Measurements from ENCODE around the gene HP.

The HP gene

DNA sequence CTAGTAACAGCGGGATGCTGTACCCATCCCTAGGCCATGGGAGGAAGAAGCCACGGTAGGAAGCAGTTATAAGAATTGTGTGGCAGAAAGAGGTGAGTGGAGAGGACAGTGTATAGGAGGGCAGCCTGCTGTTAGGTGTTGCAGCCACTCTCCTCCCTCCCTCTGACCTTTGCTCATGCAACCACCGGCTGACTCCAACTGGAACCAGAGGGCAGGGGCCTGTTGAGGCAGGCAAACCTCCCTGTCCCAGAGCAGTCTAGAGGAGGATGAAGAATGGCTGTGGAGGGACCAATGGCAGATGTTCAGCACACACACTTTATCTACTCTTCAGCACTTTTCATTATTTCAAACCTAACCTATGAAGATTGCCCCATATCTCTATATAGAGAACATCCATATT lies 36.9 kb downstream of the HP start:
- peaks cover 43% of the 10 kb centered on the region for H3K36me3 ChIP-seq (ENCODE audit: control insufficient read depth, insufficient read depth, low read length)
- no peak overlapping the region for H3K9ac ChIP-seq (ENCODE audit: low read length)
- no peak overlapping the region for H3K4me3 ChIP-seq (ENCODE audit: low read depth, low read length)
- H3K27ac ChIP-seq (ENCODE audit: low read depth, low read length): no peak overlapping the region
- no peaks in the 10 kb centered on the region for H3K27me3 ChIP-seq (ENCODE audit: control insufficient read depth, insufficient read depth, low read length)
- H3K4me1 ChIP-seq (ENCODE audit: control insufficient read depth, insufficient read depth, low read length): peaks cover 11% of the 10 kb centered on the region
- no peaks in the 10 kb centered on the region for H3K9me3 ChIP-seq (ENCODE audit: control insufficient read depth, insufficient read depth, low read depth, low read length)

DNA sequence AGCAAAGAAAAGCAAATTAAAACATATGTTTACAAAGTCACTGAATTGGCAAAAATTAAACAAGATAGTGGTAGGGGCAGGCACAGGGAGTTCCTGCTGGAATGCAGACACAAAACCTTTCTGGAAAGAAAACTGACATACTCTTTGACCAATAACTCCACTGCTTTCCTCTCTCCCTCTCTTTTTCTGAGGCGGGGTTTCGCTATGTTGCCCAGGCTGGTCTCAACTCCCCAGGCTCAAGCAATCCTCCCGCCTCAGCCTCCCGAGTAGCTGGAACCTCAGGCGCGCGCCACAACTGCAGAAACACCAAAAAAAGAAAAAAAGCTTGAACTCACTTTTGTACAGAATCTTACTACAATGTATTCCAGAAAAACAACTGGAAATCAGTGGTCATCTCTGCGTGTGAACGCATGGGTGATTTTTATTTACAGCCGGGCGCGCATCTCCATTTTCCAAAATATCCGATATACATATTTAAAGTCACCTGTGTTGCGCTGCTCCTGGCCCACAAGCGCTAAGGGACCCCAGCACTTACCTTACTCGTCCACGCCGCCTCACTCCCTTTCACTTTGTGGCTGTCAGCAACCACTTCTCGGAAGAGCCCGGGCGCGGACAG lies 38.6 kb downstream of the HP start:
- Histone ChIP-seq H3K9me3 (ENCODE audit: control insufficient read depth, insufficient read depth, low read depth, low read length) (no peaks in the 10 kb centered on the region), H3K4me3 (ENCODE audit: low read depth, low read length) (peak overlapping the region; percentile 98), H3K27me3 (ENCODE audit: control insufficient read depth, insufficient read depth, low read length) (no peaks in the 10 kb centered on the region), H3K27ac (ENCODE audit: low read depth, low read length) (no peak overlapping the region), H3K36me3 (ENCODE audit: control insufficient read depth, insufficient read depth, low read length) (peaks cover 44% of the 10 kb centered on the region), H3K4me1 (ENCODE audit: control insufficient read depth, insufficient read depth, low read length) (peaks cover 11% of the 10 kb centered on the region), H3K9ac (ENCODE audit: low read length) (peak overlapping the region; percentile 39)

DNA sequence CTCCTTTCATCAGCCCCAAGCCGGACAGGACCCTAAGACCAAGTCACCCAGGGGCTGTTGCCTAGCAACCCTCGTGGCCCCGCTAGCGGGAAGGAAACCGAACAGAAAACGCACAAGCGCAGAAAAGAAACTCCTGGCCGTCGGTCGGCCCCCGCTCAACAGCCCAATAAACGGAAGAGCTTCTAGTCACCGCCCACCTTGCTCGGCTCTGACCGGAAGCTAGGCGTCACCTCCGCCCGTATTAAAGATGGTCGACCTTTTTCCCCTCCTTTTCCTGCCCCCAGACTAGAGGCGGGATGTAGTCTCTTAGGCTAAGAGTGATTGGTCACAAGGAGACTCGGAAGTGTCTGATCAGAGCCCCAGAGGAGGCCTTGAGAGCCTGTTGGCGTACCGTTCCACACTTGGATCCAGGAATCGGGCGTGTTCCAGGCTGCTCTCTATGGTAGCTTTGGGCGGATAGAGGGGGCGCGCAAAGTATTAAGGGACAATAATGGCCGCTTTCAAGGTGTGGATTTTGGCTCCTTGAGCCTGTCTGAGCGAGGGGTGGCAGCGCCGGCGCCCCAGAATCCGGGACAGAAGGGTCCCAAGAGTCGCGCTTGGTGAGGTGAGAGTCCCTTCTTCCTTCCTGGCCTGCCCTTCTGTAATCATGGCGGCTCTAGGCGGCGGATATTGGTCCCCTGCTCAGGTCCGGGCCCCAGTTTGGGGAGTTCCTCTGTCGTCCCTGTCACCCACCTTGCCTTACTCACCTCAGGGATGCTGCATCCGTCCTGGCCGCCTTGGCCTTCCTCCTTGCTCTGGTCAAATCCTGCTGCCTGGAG lies 39.4 kb downstream of the HP start, which contains the start of the genes DHX38 and TXNL4B:
Gene DHX38 (plus strand): TSS at position 400 of the 818 bp plus-strand sequence. CDS start 2,311 bp downstream, outside the sequence.
Gene TXNL4B (minus strand): TSS at position 173 of the 818 bp plus-strand sequence. CDS start 2,871 bp downstream, outside the sequence.
- Histone ChIP-seq H3K27me3 (ENCODE audit: control insufficient read depth, insufficient read depth, low read length) (no peaks in the 10 kb centered on the region), H3K9me3 (ENCODE audit: control insufficient read depth, insufficient read depth, low read depth, low read length) (no peaks in the 10 kb centered on the region), H3K36me3 (ENCODE audit: control insufficient read depth, insufficient read depth, low read length) (peaks cover 43% of the 10 kb centered on the region), H3K4me3 (ENCODE audit: low read depth, low read length) (peak within 1 kb of the TSS; percentile 98), H3K9ac (ENCODE audit: low read length) (peak within 1 kb of the TSS; percentile 88), H3K27ac (ENCODE audit: low read depth, low read length) (peak within 1 kb of the TSS; percentile 73), H3K4me1 (ENCODE audit: control insufficient read depth, insufficient read depth, low read length) (peaks cover 11% of the 10 kb centered on the region)

DNA sequence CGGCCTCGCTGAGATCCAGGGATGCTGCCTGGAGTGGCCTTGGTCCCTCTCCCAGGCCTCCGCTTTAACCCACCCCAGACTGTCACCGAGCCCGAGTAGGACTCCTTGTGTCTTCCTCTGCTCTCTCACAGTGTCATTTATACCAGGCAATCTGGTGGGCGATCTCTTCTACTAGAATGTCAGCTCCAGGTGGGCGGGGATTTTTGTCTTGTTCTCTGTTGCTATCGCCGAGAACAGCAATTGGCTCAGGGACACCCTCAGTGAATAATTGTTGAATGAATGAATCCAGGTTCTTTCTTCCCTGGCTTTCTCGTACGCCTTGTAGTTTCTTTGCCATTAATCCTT lies 39.9 kb downstream of the HP start:
- Histone ChIP-seq H3K4me1 (ENCODE audit: control insufficient read depth, insufficient read depth, low read length) (peaks cover 11% of the 10 kb centered on the region), H3K27me3 (ENCODE audit: control insufficient read depth, insufficient read depth, low read length) (no peaks in the 10 kb centered on the region), H3K27ac (ENCODE audit: low read depth, low read length) (peak overlapping the region; percentile 73; the same call in 1 of the 2 replicates), H3K9me3 (ENCODE audit: control insufficient read depth, insufficient read depth, low read depth, low read length) (no peaks in the 10 kb centered on the region), H3K4me3 (ENCODE audit: low read depth, low read length) (peak overlapping the region; percentile 98), H3K9ac (ENCODE audit: low read length) (peak overlapping the region; percentile 88), H3K36me3 (ENCODE audit: control insufficient read depth, insufficient read depth, low read length) (peaks cover 43% of the 10 kb centered on the region)

DNA sequence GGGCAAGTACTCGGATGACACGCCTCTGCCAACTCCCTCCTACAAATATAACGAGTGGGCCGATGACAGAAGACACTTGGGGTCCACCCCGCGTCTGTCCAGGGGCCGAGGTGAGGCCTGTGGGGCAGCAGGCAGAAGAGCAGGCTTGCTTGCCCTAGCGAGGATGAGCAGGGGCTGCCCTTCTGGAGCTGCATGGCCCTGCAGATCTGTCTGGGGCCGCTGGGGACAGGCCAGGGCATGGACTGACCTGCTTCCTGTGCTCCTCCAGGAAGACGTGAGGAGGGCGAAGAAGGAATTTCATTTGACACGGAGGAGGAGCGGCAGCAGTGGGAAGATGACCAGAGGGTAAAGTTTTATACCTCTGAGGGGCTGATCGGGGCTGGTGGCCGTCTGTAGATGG lies 44.6 kb downstream of the HP start:
- Histone ChIP-seq H3K36me3 (ENCODE audit: control insufficient read depth, insufficient read depth, low read length) (peaks cover 78% of the 10 kb centered on the region), H3K9ac (ENCODE audit: low read length) (no peak overlapping the region), H3K27me3 (ENCODE audit: control insufficient read depth, insufficient read depth, low read length) (no peaks in the 10 kb centered on the region), H3K4me3 (ENCODE audit: low read depth, low read length) (no peak overlapping the region), H3K27ac (ENCODE audit: low read depth, low read length) (no peak overlapping the region), H3K9me3 (ENCODE audit: control insufficient read depth, insufficient read depth, low read depth, low read length) (no peaks in the 10 kb centered on the region), H3K4me1 (ENCODE audit: control insufficient read depth, insufficient read depth, low read length) (peaks cover 7% of the 10 kb centered on the region)

DNA sequence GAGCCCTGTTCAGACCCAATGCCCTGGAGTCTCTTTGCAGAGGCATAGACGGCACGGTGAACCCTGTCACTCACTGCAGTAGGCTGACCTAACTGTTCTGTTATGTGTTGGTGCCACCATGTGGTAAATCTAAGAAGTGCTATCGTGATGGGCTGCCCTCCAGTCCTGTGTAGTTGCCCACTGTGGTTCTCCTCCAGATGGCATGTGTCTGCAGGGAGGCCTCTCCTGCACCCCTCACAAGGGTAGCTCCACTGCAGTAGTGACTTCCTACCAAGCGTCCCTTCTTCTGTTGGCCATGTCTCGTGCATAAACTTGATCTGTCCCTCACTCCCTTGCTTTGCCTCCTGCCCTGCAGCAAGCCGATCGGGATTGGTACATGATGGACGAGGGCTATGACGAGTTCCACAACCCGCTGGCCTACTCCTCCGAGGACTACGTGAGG lies 45.1 kb downstream of the HP start:
- Histone ChIP-seq H3K36me3 (ENCODE audit: control insufficient read depth, insufficient read depth, low read length) (peaks cover 82% of the 10 kb centered on the region), H3K4me3 (ENCODE audit: low read depth, low read length) (no peak overlapping the region), H3K9ac (ENCODE audit: low read length) (no peak overlapping the region), H3K9me3 (ENCODE audit: control insufficient read depth, insufficient read depth, low read depth, low read length) (no peaks in the 10 kb centered on the region), H3K27me3 (ENCODE audit: control insufficient read depth, insufficient read depth, low read length) (no peaks in the 10 kb centered on the region), H3K4me1 (ENCODE audit: control insufficient read depth, insufficient read depth, low read length) (peaks cover 6% of the 10 kb centered on the region), H3K27ac (ENCODE audit: low read depth, low read length) (no peak overlapping the region)

DNA sequence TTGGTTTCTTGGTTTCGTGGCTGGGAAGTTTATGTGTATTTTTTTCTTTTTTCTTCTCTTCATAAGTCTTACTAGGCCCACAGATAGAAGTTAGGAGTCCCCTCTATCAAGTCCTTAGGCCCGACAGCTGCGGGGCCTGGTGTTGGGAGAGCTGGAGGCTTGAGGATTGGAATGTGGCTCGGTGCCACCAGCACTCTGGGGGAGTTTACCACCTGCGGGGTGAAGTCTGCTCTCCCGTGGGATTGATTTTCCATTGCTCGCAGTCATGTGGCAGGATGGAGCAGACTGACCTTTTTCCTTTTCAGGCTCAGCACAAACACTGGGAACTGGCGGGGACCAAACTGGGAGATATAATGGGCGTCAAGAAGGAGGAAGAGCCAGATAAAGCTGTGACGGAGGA lies 46.9 kb downstream of the HP start:
- no peaks in the 10 kb centered on the region for H3K4me1 ChIP-seq (ENCODE audit: control insufficient read depth, insufficient read depth, low read length)
- H3K9me3 ChIP-seq (ENCODE audit: control insufficient read depth, insufficient read depth, low read depth, low read length): no peaks in the 10 kb centered on the region
- H3K4me3 ChIP-seq (ENCODE audit: low read depth, low read length): no peak overlapping the region
- no peak overlapping the region for H3K27ac ChIP-seq (ENCODE audit: low read depth, low read length)
- H3K27me3 ChIP-seq (ENCODE audit: control insufficient read depth, insufficient read depth, low read length): no peaks in the 10 kb centered on the region
- H3K36me3 ChIP-seq (ENCODE audit: control insufficient read depth, insufficient read depth, low read length): peaks cover 97% of the 10 kb centered on the region
- H3K9ac ChIP-seq (ENCODE audit: low read length): no peak overlapping the region

DNA sequence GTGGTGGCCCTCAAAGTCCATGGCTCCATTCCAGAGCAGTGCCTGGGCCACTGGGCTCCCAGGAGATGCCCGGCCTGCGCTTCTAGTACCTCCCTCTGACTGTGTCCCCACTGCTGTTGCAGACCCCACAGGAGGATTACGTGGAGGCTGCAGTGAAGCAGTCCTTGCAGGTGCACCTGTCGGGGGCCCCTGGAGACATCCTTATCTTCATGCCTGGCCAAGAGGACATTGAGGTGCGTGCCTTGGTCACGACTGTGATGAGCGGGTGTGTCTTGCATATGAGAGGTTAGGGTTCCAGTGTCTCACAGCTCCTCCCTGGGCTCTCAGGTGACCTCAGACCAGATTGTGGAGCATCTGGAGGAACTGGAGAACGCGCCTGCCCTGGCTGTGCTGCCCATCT lies 50.6 kb downstream of the HP start:
- no peak overlapping the region for H3K9ac ChIP-seq (ENCODE audit: low read length)
- H3K27me3 ChIP-seq (ENCODE audit: control insufficient read depth, insufficient read depth, low read length): no peaks in the 10 kb centered on the region
- peaks cover 97% of the 10 kb centered on the region for H3K36me3 ChIP-seq (ENCODE audit: control insufficient read depth, insufficient read depth, low read length)
- H3K9me3 ChIP-seq (ENCODE audit: control insufficient read depth, insufficient read depth, low read depth, low read length): no peaks in the 10 kb centered on the region
- no peaks in the 10 kb centered on the region for H3K4me1 ChIP-seq (ENCODE audit: control insufficient read depth, insufficient read depth, low read length)
- no peak overlapping the region for H3K4me3 ChIP-seq (ENCODE audit: low read depth, low read length)
- H3K27ac ChIP-seq (ENCODE audit: low read depth, low read length): no peak overlapping the region

DNA sequence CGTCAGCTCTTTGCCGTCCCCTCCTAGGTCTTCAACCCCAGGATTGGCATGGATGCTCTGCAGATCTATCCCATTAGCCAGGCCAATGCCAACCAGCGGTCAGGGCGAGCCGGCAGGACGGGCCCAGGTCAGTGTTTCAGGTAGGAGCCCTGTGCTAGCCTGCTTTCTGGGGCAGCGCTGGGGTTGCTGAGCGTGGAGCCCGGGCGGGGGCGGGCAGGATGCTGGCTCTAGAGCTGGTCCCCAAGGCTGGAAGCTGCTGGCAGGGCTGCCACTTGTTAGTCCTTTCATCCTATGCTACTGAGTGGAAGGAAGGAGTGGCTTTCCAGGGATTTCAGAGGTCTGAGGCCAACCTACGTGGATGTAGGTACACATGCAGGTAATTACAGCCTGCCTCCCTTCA lies 51.7 kb downstream of the HP start:
- Histone ChIP-seq H3K27ac (ENCODE audit: low read depth, low read length) (no peak overlapping the region), H3K27me3 (ENCODE audit: control insufficient read depth, insufficient read depth, low read length) (no peaks in the 10 kb centered on the region), H3K9me3 (ENCODE audit: control insufficient read depth, insufficient read depth, low read depth, low read length) (no peaks in the 10 kb centered on the region), H3K4me3 (ENCODE audit: low read depth, low read length) (no peak overlapping the region), H3K4me1 (ENCODE audit: control insufficient read depth, insufficient read depth, low read length) (no peaks in the 10 kb centered on the region), H3K36me3 (ENCODE audit: control insufficient read depth, insufficient read depth, low read length) (peaks cover 97% of the 10 kb centered on the region), H3K9ac (ENCODE audit: low read length) (no peak overlapping the region)

DNA sequence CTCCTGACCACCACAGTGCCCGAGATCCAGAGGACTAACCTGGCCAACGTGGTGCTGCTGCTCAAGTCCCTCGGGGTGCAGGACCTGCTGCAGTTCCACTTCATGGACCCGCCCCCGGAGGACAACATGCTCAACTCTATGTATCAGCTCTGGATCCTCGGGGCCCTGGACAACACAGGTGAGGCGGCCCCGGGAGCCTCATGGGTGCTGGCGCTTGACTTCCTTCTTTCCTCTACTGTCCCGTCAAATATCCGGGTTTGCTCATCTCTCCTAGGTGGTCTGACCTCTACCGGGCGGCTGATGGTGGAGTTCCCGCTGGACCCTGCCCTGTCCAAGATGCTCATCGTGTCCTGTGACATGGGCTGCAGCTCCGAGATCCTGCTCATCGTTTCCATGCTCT lies 53.1 kb downstream of the HP start:
- no peaks in the 10 kb centered on the region; the same call in 1 of the 2 replicates for H3K4me1 ChIP-seq (ENCODE audit: control insufficient read depth, insufficient read depth, low read length)
- no peaks in the 10 kb centered on the region for H3K27me3 ChIP-seq (ENCODE audit: control insufficient read depth, insufficient read depth, low read length)
- H3K4me3 ChIP-seq (ENCODE audit: low read depth, low read length): no peak overlapping the region
- H3K9me3 ChIP-seq (ENCODE audit: control insufficient read depth, insufficient read depth, low read depth, low read length): no peaks in the 10 kb centered on the region
- no peak overlapping the region for H3K27ac ChIP-seq (ENCODE audit: low read depth, low read length)
- peaks cover 97% of the 10 kb centered on the region for H3K36me3 ChIP-seq (ENCODE audit: control insufficient read depth, insufficient read depth, low read length)
- H3K9ac ChIP-seq (ENCODE audit: low read length): no peak overlapping the region

DNA sequence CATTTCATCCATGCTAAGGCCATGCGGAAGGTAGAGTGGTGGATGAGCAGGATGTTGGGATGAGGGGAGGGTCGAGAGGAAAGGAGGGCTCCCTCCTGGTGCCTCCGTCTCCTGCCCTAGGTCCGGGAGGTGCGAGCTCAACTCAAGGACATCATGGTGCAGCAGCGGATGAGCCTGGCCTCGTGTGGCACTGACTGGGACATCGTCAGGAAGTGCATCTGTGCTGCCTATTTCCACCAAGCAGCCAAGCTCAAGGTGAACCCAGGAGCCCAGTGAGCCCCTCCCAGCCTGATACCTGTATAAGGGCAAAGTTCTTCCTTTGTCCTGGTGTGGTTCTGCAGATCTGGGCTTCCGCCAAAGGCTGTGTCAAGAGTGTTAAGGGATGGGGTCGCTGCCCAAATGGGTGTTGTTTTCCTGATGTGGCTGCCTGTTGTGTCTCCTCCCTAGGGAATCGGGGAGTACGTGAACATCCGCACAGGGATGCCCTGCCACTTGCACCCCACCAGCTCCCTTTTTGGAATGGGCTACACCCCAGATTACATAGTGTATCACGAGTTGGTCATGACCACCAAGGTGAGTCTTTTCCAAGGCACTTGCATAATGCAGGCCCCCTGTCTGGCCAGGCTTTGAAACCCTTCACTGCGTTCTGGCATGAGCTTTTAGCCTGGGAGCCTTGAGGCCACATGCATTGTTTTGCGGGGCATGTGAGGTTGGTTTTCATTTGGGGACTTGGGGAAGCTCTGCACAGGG lies 54.2 kb downstream of the HP start:
- no peaks in the 10 kb centered on the region for H3K9me3 ChIP-seq (ENCODE audit: control insufficient read depth, insufficient read depth, low read depth, low read length)
- H3K36me3 ChIP-seq (ENCODE audit: control insufficient read depth, insufficient read depth, low read length): peaks cover 93% of the 10 kb centered on the region
- H3K27ac ChIP-seq (ENCODE audit: low read depth, low read length): no peak overlapping the region
- no peaks in the 10 kb centered on the region for H3K27me3 ChIP-seq (ENCODE audit: control insufficient read depth, insufficient read depth, low read length)
- no peaks in the 10 kb centered on the region; the same call in 1 of the 2 replicates for H3K4me1 ChIP-seq (ENCODE audit: control insufficient read depth, insufficient read depth, low read length)
- no peak overlapping the region for H3K4me3 ChIP-seq (ENCODE audit: low read depth, low read length)
- H3K9ac ChIP-seq (ENCODE audit: low read length): no peak overlapping the region
